GM21786 (cell line): ENCODE results near the gene COX19.

Experiments
- ATAC-seq: cut with Tn5 transposase; IDR thresholded peaks from one replicate; pipeline ENCODE4 v1.9.1; 2021; ENCODE audit not compliant: unreplicated experiment

Gene COX19

GRCh38 chr7:979151-979550 lies 3.8 kb upstream of the COX19 start:
- ATAC-seq, result no peak

GRCh38 chr7:978416-979091 lies 3.2 kb upstream of the COX19 start:
- no peak for ATAC-seq

GRCh38 chr7:978049-978346 lies 2.6 kb upstream of the COX19 start:
- ATAC-seq, result no peak

GRCh38 chr7:977326-978048 lies 2.1 kb upstream of the COX19 start:
- peak; percentile 72 for ATAC-seq

GRCh38 chr7:976901-977325 lies 1.6 kb upstream of the COX19 start:
- no peak for ATAC-seq

GRCh38 chr7:975702-976473 lies 539 bp upstream of the COX19 start:
- no peak for ATAC-seq

GRCh38 chr7:974172-974571 lies 1.2 kb downstream of the COX19 start:
- ATAC-seq, result no peak

GRCh38 chr7:973312-973711 lies 2.0 kb downstream of the COX19 start:
- no peak for ATAC-seq

GRCh38 chr7:972676-973309 lies 2.6 kb downstream of the COX19 start:
- ATAC-seq, result no peak

GRCh38 chr7:972110-972509 lies 3.2 kb downstream of the COX19 start:
- ATAC-seq, result no peak

- no peak for ATAC-seq
Measured at GRCh38 chr7:970744-971143, 4.6 kb downstream of the COX19 start.

- no peak for ATAC-seq
Measured at GRCh38 chr7:969403-969802, 5.9 kb downstream of the COX19 start.

GRCh38 chr7:968205-969105 lies 6.9 kb downstream of the COX19 start:
- ATAC-seq, result no peak

- no peak for ATAC-seq
Measured at GRCh38 chr7:967361-968082, 7.8 kb downstream of the COX19 start.

GRCh38 chr7:966291-967069 lies 8.9 kb downstream of the COX19 start:
- ATAC-seq, result no peak

- ATAC-seq, result no peak
Measured at GRCh38 chr7:964401-965231, 10.7 kb downstream of the COX19 start.

GRCh38 chr7:963236-964078 lies 11.9 kb downstream of the COX19 start:
- ATAC-seq, result no peak
